ENCODE measurements around the gene TIMM23.
"Not testable (repeated sequence)": the region's sequence is repeated elsewhere in the genome, so short reads cannot be mapped to it uniquely, and the experiment has no call there.

TIMM23 gene

DNA sequence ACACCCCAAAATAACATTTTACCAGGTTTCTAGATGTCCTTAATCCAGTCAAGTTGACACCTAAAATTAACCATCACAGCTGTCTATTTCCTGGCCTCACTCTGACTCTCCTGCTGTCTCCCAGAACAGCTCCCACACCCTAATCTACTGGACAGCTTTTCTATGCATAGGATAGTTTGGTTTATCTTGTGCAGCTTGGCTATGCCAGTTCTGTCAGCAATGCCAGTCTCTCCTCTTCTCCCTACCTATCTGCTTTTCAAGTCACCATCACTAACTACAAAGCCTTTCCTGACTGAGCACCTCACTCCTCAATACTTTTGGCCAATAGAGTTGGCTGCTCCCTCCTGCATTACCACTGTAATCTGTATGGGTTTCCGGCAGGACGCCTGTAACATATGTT, 53.1 kb downstream of the TIMM23 start:
- DNase-seq = no peak

GRCh38 chr10:46026106-46026505, 53.8 kb downstream of the TIMM23 start:
- no peak for DNase-seq

- DNase-seq = peak; percentile 68
Observed at GRCh38 chr10:46028584-46029460, 56.5 kb downstream of the TIMM23 start.

DNA sequence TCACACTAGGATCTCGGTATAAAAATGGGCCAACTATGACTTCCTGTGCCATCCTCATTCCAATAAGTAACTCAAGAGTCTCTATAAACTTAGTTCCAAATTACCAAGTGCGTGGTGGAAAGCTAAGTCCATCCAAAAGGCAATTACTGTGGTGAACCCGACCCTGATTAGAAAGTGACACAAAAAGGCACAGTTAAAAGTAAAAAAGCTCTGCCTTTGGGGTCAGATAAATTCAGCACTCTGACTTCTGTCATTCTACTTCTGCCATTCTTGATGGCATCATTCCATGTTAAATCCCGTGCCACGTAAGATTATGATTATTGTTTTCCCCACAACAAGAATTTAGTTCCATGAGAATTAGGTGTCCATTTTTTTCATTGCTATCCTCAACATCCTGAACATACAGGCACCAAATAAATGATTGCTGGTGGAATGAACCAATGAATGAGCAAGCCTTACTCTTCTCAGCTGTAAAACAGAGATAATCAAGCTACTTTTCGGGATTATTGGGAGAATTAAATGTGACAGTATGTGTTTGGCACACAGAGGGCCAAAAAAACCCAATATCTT, 57.3 kb downstream of the TIMM23 start:
- no peak for DNase-seq

DNA sequence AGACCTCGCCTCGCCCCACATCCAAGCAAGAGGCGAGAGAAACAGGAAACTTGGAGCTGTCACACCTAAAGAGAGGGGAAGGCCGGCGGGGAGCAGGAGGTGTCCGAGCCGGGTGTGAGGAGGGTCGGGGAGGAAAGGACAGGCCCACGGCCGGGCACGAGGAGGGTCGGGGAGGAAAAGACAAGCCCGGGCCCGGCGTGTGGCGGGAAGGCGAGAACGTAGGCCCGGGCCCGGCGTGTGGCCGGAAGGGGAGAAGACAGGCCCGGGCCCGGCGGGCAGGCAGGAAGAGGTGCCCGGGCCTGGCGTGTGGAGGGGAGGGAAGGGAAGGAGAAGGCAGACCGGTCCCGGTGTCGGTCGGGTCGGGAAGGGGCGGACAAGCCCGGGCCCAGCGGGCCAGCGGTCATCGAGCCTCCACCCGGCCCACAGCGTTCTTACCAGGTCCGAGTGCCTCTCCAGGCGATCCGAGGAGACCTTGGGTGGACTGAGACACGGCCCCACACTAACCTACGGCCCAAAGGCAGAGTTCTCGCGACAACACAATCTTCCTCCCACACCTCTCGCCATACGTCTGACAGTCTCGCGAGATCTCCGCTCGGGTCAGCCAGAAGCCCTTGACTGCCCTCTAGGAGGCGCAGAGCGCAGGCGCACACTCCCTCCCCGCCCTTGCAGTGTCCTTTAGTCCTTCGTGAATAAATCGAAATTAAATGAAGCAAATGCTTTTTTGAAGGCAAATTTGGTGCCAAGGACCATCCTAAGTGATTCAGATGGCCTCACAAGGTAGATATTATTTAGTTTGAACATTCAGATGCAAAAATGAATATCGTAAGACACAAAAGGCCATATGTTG, 58.0 kb downstream of the TIMM23 start, which contains the start of gene NCOA4:
Gene NCOA4, minus strand, starts transcription at position 533 of the 847 bp plus-strand sequence. CDS start 13,943 bp downstream, outside the sequence.
- DNase-seq = peak; percentile 99

DNA sequence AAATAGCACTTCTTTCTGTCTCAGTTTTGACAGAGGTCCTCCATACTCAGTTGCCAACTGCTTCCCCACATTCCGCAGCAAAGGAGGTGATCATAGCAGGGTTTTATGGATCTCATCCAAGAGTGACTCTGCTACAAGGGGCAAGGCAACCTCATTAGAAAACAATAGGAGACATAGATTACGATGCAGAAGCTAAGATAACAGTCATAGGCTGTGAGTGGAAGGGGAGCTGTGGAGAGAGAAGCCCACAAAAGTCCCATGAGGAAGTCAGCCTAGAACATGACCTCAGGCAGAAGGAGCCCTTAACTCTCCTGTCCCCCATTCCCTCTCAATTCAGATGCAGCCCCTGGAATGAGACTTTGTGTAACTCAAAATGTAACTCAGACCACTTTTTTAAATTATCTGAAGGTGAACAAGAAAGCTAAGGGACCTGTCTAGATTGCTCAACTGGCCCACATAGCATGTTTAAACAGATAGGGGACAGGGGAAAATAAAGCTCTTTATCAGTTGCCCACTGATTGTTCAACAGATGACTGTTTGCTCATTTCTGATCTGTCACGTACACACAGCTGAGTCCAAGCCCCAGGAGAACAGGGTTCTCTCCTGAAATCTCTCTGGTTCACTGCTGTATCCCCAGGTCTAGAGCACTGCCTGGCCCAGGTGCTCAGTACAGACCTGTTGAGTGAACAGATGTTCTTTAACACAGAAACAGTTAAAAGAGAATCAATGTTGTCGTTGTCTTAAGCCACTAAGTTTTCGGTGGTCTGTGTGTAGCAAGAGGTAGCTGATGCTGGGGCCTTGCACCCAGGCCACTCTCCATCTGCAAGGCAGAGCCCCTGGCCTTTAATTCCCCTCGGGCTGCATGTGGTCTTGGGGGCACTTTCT, 59.6 kb downstream of the TIMM23 start:
- DNase-seq = no peak

DNA sequence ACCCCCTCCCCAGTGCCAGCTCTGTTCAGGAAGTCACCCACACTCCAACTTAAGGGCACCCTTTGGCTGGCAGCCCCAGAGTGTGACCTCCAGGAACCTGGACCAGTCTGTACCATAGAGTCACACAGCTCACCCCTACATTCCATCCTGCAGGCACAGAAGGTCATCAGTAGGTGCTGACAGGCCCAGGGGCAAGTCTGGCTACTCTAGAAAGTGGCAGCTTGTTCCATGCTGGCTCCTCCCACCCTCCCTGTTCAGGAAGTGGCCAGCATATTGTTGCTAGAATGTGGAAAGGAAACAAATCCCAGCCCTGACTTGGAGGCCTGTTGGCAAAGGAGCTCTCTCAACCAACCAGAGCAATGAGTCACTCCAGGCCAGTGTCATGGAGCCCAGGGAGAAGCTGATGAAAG, 61.3 kb downstream of the TIMM23 start:
- DNase-seq = peak; percentile 60

DNA sequence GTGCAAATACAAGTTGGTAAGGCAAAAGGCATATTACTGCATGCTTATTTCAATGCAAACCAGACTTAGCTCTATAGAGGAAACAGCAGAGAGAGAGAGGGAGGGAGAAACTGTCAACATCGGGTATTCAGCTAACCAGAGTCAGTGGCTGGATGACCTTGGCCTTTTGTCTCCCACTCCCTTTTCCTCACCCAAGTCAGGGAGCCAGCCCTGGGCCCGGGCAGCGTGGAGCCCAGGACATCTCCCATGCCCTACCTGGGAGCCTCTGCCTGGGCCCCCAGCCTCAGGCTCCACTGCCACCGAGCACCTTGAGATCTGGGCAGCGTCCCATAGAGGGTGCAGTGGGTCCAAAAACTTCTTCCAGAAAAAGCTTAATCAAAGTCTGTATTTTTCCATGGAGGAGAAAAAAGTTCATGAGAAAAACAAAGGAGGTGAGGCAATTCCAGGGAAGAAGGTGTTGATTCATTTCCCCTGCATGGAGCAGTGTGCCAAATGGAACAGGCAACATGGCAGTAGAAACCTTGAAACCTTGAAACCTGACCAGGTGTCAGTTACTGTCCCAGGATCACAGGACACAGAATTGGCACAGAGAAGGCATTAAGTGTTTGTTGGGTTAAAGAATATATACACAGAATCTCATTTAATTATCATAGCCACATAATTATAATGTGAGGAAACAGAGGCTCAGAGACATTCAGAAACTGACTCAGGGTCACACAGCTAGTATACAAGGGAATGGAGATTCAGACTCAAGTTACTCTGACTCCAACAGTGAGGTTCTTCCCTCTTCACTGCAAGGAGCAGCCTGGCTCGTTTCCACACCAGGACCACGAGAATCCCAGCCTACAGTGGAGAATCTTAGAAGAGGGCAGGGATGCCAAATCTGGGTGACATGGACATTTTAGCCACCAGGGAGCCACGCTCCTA, 63.9 kb downstream of the TIMM23 start:
- DNase-seq = no peak

GRCh38 chr10:46037107-46037825, 65.0 kb downstream of the TIMM23 start:
- no peak for DNase-seq

- no peak for DNase-seq
Observed at GRCh38 chr10:46040004-46040403, 67.7 kb downstream of the TIMM23 start.

DNA sequence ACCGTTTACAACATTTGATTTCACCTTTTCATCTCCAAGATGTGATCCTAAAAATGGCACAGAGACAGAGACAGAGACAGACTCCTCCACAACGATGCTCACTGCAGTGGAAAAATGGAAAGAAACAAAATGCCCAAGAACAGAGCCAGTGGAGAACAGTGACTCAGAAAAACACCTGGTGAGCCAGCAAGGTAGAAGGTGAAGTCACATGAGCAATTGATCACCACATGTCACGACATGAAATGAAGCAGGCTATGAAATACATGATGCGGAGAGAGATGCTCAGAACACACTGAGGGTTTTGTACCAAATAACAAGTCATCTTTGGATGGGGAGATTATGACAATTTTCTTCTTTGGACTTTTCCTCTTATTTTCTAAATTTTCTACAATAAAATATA, 70.2 kb downstream of the TIMM23 start:
- no peak for DNase-seq

DNA sequence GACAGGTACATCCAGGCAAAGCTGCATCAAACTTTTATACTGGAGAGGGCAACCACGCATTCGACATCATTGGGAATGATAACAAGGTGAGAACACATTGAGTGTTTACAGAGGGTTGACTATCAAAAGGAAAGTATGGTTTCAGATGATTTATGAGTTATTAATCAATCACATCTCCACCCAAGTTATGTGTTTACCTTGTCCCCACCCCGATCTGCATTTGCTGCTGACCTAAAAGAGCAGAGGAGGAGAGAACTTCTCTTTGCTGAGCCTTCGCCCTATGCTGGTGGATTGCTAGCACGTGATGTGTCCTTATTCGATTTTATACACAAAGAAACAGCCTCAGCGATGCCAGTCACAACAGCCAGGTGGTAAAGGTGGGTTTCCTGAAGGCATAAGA, 74.0 kb downstream of the TIMM23 start, which contains the start of gene MSMB:
Gene MSMB, minus strand, starts transcription at position 9 of the 400 bp plus-strand sequence. CDS start 32 bp downstream, outside the sequence.
- DNase-seq = no peak

DNA sequence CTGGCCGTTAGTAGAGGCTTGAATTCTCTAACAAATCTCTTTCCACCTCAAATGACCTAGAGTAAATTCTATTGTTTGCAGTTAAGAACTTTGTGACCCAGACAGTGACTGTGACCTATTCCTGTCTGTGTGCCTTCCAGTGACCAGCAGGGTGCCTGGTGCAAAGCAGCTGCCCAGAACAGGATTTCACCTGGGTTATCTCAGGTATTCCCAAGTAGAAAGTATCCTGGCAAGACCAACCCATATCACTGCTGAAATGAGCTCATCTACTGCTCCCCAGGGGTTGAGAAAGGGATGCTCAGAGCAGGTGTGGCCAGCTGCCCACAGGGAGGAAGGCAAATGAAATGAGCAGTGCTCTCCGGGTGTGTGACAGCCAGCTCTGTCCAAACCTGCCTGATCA, 75.9 kb downstream of the TIMM23 start:
- DNase-seq = no peak

DNA sequence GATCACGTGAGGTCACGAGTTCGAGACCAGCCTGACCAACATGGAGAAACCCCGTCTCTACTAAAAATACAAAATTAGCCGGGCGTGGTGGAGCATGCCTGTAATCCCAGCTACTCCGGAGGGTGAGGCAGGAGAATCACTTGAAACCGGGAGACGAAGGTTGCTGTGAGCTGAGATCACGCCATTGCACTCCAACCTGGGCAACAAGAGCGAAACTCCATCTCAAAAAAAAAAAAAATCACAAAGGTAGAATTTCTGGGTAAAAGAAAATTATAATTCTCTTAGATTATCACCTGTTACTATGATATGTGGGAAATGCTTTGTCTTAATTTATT, 77.2 kb downstream of the TIMM23 start:
- DNase-seq = not testable (repeated sequence)

GRCh38 chr10:46050941-46051623, 78.8 kb downstream of the TIMM23 start:
- DNase-seq = peak; percentile 31

DNA sequence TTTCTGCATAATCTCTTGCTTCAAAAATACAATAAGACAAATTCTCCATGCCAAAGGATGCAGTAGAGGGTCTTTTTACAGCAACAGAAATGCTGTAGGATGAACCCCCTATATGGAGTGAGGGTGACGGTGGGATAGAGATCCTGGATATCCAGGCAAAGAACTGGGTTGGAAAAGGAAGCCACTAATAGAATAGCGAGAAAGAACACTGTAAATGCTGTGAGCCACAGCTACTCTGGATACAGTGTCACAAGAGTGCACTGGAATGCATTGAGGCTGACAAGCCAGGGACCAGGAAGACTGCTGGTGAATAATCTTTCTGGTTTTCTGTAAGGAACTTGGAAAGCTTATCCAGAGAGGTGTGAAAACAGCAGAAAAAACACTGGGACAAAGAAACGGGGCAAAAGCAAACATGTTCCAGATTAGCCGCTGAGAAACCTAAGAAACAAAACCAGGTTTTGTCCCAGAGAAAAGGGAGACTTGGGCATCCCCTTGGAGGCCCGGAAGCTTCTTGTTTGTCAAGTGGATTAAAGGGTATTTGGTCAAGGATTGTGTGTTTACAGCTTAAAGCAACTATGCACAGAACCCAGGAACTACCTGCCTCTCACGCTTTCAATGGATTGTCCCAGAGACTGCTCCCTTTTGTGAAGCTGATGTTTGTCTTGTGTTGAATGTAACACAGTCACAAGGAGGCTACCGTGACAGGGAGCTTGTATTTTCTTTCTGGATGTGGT, 79.9 kb downstream of the TIMM23 start:
- no peak for DNase-seq

- no peak for DNase-seq
Observed at GRCh38 chr10:46052791-46053375, 80.6 kb downstream of the TIMM23 start.

All from suppressor macrophage treated with lipopolysaccharide for 4 hours (primary cell).